GM21825 (cell line): ENCODE results near the gene ABLIM1.

Experiments
- ATAC-seq: cut with Tn5 transposase; IDR thresholded peaks from one replicate; pipeline ENCODE4 v1.9.1; 2021; ENCODE audit warnings: mild to moderate bottlenecking, moderate library complexity; ENCODE audit not compliant: unreplicated experiment

Gene ABLIM1

DNA sequence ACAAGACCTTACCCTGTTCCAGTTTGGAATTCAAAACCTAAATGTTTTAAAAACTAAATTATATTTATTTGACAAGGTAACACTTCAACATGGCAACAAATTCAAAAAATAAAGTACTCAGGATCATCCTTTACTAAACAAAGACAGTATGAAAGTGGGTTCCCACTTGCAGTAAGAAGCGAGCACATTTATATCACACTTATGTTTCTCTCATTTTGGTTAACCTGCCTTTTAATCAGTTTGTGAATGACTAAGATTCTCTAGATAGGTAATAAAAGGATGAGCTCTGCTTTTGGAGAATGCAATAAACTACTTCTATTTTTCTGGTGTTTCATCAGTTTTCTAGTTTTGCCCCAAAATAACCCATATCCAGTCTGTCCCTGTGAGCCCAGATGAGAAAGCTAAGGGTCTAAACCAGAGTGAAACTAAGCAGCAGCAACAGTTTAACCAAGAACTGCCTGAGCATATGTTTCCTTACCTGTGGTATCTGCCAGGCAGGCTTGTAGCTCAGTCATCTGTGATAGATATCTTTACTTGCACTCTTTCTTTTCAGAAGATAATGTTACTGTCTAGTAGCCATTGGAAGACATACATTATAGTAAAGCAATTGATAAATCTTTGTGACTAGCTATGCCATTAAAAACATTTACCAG, 64.1 kb downstream of the ABLIM1 start:
- ATAC-seq = no peak

DNA sequence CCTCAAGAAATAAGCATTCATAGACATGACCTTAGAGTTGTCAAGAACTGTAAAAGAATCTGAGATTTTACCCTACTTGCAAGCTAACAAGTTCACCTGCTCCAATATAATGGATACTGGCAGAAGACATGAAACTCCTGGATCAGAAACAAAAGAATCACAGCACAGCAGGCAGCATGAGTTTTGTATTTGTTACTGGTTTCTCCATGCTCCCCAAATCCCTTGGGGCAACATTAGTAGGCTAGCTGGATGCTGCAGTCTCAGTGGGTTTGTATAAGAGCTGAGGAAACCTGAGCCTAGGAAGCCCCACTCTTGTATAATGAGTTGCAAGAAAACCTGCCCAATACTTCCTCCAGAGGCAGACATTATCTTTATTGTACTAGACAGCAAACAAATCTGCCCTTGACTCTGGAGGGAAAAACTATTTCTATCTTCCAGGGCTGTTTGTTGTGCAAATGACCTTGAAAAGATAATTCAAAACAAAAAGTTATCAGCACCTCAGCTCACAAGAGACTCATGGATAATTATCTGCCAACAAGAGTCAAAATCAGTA, 64.8 kb downstream of the ABLIM1 start:
- ATAC-seq = no peak

DNA sequence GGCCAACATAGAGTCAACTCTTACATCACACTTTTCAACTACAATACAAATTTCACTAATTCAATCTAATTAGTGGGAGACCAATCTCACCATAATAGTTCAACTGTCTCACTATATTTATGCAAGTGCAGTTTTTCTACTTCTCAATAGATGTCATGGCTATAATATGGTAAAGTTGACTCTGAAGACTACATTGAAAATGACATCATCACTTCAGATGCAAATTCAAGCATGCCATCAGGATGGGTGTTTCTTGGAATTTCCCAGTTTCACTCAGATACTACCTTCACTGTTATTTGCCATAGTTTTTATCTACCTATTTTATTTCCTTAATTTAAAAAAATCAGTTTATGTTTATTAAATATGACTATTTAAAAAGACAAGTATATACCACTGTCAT, 67.1 kb downstream of the ABLIM1 start:
- ATAC-seq = no peak

DNA sequence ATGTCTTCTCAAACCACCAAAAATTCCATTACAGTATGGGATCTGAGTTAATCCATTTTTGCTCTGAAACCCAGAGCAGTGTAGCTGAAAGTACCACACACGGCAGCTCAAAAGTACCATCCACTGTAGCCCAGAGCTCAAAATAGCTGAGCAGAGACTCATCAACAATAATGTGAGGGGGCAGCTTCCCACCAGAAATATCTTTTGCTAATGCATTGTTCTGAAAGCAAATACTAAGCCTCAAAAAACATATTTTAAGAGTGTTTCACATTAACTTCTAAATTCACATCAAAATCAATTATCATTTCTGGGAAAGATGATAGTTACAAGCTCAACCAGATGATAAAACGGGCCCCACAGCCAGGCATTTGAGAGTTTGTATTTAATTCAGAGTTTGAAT, 73.7 kb downstream of the ABLIM1 start:
- no peak for ATAC-seq

DNA sequence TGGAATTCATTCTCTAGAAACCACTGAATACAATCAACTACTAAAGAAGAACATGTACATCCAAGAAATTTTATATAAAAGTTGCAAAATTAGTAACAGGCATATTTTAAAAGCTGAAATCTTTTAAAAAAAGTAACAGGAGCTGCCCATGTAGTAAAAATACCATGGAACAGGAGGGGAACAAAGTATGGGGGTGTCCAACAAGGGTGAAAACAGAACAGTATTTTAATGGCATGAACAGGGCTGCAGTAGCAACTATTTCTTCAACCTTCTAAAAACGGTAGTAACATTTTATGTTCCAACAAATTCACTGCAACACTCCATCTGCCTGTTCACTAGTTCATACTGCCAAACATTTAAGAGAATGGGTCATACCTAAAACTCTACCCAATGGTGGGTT, 77.0 kb downstream of the ABLIM1 start:
- ATAC-seq = no peak

DNA sequence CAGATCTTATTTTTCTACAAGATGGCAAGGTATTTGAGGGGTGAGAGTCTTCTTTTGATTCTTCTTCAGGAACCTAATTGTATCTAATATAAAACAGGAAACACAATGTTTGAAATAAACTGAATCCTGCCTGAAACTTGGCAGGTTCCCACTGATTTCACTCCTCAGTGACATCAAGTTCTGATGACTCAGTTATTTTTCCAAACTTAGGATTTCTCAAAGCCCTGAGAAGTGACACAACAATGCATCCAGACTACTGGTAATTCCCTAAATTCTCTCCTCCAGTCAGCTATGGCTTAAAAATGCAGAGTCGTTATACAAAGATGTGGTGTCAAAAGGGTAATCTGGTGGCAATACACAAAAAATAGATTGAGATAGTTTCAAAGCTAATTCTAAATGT, 80.9 kb downstream of the ABLIM1 start:
- ATAC-seq = no peak

DNA sequence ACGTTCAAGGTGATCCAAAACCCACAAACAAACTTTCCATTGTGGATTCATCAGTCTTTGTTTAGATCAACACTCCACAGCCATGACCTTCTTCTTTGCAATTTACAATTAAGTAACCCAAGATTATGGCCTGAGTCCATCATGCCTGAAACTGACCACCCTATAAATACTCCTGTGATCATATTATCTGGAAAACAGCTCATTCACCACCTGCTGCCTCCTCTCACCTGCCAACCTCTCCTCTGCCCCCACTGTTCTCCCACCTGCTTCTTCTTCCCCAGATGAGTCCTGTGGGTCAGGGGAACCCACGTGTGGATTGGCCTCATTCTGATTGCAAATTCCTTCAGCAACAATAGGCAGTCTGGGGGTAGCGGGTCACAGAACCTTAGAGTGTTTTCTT, 81.4 kb downstream of the ABLIM1 start:
- ATAC-seq = no peak

DNA sequence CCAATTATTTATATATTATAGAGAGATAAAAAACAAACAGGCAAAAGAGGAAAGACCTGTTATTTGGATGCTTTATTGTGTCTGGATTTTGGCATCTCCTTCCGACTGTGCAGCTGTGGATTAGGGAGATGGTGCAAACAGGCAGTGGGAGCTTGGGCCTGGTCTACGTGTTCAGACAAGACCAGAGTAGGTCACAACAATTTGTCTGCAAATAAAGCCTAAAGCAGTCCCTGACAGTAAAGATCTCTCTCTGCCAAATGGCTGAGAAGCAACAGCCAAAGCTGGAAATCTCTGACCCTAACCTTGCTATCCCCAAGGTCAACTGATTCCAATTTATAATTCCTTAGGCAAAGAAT, 82.0 kb downstream of the ABLIM1 start:
- no peak for ATAC-seq

DNA sequence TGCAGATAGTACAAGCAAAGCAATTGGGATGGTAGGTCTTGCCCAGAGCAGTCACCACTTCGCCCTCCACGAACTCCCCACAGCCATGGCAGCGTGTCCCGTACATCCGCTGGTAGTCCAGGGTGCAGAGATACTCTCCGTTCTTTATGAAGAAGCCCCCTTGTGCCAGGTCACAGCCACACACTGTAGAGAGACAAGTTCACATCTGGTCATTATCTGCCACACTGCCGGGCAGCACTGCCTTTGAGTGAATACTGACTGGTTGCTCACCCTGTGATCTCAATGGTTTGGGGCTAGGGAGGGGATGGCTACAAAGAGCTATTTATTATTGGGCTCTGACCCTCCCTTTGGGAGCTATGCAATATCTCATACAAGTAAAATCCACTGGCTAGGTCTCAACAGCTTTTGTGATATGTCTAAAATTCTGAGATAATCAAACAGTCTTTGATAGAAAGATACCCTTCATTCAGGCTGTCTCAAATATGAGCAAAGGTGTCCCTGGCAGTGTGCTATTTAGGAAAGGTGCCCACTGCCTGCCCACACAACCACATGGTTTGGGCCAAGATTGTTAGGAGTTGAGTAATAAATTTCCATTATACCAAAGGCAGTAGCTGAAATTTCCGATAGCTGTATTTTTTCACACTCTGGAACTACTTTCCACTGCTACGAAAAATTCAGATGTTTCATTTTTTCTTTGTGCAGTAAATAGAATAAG, 82.5 kb downstream of the ABLIM1 start:
- ATAC-seq = no peak

DNA sequence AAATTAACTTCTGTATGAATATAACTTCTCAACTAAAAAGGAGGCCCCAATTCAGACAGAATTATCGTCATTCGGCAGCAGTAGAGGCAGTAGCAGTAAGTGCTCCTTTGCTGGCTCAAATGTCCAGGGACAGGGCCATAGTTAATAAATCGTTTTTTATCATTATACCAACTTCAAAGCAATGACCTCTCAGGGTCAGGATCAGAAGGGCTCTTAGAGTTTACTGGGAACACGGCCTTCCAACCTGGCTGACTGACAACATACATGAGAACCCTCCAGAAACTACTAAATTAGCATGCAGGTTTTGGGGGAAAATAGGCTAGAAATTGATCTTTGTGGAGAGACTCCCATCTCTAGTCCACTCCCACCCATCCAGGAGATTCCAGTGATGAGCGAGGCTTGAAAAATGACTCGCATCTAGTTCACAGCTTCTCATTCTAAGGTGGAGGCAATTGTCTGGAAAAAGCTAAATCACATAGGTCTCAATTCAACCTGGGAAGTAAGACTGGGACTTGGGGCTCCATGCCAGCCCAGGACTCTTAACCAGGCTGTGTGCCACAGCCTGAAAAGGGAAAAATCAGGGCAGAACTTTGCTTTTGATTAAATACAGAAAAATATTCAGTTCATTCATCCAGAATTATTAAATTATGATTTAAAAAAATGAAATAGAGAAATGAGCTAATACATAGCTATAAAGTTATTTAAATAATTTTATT, 84.6 kb downstream of the ABLIM1 start:
- no peak for ATAC-seq

DNA sequence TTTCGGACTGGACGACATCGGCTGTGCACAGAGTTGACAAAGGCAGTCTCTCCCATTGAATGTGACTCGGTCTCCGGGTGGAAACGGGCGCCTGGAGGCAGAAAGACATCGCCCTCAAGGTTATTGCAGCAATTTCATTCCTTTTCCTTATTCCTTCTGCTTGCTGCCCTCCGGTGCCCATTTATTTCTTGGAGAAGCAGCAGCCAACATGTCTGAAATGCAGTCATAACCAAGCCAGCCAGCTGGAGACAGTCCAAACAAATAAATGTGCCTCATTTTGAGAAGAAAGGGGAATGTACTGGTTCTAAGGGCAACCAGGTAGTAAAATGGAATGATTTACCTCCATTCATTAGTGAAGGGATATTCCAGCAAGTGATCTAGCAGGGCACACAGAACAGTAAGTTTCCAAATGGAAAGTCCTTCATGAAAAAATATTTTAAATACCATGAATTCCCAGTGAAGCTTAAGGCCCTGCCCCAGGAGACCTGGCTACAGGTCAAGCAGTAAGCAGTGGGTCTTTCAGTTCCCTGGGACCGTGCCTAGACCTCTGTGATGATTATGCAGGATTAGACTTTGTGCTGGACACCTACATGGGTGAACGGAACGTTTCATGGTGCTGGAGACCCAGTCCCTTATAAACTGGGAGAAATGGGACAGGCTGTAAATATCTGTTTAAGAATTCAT, 86.6 kb downstream of the ABLIM1 start:
- ATAC-seq = no peak

DNA sequence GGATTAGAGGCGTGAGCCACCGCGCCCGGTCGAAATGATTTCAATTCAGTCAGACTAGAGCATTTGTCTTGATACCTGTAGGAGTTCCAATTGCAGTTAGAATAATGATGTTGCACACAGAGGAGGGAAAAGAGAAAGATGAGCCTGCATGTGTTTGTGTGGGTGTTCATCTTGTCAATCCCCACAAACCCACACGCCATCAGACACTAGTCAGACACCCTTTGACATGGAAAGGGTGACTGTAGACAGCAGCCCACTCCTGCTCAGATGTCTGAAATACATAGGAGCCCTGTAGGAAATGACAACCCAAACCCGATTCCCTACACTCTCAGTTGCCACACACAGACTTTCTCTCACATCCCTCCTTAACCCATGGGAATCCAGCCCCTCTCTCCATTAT, 92.0 kb downstream of the ABLIM1 start:
- ATAC-seq = no peak

DNA sequence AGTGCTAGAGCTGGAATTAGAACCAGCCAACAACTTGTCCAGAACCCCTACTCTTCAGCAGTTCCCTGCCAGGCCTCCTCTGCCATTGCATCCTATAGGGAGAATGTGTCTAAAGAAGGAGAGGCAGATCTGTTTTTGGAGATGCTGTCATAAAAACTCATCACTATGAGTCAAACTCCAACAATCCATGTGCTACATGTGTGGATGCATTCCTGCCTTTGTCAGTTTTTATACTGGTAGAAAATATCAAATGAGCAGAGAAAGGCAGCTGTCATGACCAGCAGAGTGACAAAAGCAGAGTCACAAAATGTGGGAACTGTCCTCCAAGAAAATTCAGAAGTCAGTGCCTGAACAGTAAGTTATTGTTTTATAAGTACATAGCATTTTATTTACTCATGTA, 93.0 kb downstream of the ABLIM1 start:
- no peak for ATAC-seq

DNA sequence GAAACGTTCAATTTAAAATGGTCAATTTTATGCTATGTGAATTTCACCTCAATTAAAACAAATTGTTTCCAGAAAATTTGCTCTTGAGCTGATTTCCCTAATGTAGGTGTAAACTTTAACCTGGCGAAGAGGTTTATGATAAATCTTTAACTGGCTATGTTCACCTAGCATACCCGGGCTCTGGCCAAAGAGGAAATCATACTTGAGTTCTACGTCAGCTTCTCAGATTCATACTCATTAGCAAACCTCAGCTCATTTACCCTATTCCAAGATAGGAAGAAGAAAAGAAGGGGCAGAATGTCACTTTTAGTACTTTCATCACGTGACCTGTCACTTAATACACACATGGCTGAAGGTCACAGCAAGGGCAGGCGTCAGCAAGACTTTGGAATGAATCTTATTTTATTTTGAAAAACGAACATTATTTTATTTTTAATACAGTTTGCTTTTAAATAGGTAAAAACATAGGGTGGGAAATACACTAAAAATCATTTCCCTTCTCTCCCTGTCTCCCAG, 97.0 kb downstream of the ABLIM1 start:
- no peak for ATAC-seq

DNA sequence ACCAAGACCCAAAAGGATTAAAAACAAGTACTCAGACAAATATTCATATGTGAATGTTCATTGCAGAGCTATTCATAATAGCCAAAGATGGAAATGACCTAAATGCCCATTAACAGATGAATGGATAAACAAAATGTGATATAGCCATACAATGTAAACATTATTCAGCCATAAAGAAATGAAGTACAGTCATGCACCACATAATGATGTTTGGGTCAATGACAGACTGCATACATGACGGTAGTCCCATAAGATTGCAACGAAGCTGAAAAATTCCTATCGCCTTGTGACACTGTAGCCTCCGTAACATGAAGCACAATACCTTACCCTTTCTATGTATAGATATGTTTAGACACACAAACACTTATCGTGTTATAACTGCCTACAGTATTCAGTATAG, 97.9 kb downstream of the ABLIM1 start:
- no peak for ATAC-seq

DNA sequence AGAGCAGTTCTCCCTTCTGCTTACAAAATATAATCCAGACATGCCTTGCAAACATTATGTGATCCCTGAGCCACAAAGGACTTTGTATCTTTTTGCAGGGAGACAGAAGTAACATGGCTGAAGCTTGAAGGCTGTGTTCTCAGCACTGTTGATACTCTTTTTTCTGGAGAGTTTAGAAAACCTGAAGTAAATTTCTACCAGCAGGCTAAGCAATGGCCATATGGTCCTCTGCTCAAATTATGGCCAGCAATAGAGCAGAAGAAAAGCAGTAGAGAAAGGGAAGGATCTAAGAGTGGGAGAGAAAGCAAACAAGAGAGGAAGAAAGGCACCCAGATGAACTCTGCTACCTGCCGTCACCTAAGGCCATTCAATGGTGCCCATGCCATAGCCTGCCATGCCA, 98.4 kb downstream of the ABLIM1 start:
- ATAC-seq = no peak

DNA sequence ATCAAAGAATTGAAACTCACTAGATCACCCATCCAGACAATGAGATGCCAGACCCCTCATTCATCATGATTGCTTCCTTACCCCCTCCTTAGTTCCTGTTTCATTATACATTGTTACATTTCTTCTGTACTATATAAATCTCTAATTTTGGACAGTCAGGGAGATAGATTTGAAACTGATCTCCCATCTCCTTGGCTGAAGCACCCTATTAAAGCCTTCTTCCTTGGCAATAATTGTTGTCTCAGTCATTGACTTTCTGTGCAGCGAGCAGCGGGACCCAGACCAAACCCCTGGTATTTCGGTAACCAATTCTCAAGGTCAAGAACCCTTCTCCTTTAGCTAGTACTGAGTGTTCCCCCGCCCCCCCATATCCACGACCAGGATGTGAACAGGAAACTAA, 100.2 kb downstream of the ABLIM1 start:
- ATAC-seq = no peak

DNA sequence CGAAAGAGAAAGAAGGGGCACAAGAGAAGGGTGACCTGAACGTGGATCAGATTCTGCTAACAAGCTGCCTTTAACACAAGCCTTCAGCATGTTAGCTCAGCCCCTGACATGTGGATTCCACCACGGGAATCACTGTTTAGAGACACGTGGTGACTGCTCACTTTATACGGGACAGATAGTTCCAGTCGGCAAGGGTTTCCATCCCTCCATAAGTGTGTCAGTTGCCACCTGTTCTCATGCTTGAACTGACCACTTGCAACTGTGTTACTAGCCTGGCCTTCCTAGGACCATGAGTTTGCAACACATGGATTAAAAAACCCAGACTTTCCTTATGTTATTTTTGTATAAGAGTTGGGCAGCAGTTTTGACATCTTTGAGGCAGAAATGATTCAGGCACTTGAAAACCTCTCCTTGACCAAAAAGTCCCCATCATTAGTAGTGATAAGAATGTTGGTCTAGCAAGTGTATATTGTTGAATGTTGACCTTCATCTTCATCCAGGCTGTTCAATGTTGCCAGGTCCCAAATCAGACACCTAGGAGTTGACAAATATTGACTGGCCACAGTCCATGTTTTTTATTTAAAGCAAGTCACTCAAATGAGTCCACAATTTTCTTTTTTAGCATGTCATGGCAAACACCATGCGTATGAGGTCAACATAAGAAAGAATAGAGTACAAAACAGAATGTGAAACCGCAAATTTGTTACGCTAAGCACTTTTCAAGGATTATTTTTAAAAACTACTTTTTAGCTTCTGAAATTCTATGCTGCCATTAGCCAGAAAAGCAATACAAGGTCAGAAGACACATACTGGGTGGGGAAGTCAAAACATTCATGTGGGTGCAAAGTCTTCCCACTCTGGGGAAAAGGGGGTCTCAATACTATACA, 101.6 kb downstream of the ABLIM1 start:
- no peak for ATAC-seq

DNA sequence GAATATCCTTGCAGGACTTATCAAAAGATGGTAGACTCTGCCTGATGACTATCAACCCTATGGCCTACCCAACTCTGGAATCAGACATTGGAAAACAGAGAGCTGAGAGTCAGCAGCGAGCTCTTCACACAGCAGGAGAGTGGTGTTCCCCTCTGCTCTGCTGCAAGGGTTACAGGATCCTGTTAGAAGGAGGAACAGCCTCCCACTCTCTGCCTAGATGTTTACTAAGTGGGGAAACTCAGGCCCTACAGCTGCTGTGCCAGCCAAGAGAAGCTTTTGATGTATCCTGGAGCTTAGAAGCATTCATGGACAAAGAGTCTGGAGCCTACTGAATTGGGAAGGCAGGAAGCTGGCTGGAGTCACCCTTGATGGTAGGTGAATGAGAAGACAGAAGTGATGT, 104.6 kb downstream of the ABLIM1 start:
- ATAC-seq = no peak

DNA sequence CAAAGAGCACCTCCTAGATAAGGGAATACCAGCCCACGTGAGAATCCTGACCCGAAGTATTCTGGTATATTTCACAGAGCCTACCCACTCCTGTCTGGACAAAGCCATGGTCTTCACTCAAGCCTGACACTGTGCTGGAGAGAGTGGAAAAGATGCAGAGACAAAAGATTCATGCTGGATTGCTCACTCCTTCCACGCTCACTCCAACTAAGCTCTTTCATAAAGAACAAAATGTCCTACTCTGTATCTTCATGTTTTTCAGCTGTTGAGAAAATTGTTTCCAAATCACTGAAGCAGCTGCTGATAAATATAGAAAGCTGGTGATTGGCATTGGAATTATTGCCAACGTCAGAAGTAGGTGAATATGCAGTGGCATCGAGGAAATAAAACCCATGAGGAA, 106.0 kb downstream of the ABLIM1 start:
- no peak for ATAC-seq
